ENCODE data around the gene GALNTL6. TPM values are rescaled to one million over a fixed set of nuclear protein-coding genes. Genes with fewer than 3 reads are reported as not detected.

GALNTL6 gene
- total RNA-seq, 3 donors from 2014 or later, result not detected

DNA sequence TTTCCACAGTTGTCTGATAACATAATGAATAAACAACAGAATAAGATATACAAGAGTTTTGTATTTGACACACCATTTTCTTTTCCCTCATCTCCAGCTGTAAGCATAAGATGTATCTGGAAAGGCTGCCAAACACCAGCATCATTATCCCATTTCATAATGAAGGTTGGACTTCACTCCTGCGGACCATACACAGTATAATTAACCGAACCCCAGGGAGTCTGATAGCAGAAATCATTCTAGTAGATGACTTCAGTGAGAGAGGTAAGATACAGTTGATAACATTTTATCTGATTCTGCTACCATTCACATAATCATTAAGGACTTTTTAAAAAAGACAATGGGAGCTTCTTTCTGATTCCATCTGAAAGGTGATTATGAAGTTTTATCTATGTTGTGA is 535.2 kb downstream of the GALNTL6 start:
- ATAC-seq, result no peak
- peaks cover 4% of the 10 kb centered on the region for H3K9me3 Mint-ChIP-seq
- no peak for DNase-seq
- no peak overlapping the region for H3K4me3 Mint-ChIP-seq
- H3K4me1 Mint-ChIP-seq (ENCODE audit: low read depth), result no peaks in the 10 kb centered on the region
- no peaks in the 10 kb centered on the region for H3K36me3 Mint-ChIP-seq (ENCODE audit: insufficient read depth)
- H3K27me3 Mint-ChIP-seq (ENCODE audit: low read depth), result no peaks in the 10 kb centered on the region

DNA sequence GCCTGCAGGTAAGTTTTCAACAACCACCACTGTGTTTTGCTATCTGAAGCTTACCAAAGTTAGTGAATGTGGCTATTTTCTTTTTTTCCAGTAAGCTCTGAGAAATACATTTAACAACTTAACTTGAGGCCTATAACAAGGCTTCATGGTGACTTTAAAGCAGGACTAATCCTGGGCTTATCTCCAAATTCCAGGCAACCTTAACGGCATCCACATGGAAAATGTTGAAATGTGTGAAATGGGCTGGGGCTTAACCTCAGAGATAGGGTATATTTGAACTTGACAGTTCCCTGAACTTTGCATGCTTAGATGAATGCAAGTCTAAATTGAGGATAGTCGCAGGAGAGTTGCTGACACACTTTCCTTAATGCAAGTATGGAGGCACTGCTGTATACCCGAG is 539.2 kb downstream of the GALNTL6 start:
- no peaks in the 10 kb centered on the region for H3K9me3 Mint-ChIP-seq
- H3K4me1 Mint-ChIP-seq (ENCODE audit: low read depth), result no peaks in the 10 kb centered on the region
- ATAC-seq (no peak), DNase-seq (no peak)
- no peaks in the 10 kb centered on the region for H3K36me3 Mint-ChIP-seq (ENCODE audit: insufficient read depth)
- no peak overlapping the region for H3K4me3 Mint-ChIP-seq
- no peaks in the 10 kb centered on the region for H3K27me3 Mint-ChIP-seq (ENCODE audit: low read depth)

DNA sequence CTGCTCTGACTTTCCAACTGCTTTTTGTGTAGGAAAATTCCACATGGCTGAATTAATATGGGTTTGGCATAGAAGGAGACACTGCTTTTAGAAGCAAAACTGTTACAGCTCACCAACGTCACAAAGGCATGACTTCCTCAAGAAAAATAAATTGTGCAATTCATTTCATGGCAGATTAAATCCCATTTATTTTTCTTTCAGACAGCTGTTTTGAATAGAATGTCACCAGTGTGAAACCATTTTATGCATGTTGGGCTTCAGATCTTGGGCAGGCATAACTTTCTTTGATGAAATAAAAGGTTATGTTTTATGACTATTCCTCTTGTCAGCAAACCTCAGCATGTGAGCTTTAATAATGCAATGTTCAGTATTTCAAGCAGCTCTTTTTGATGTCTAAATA is 542.8 kb downstream of the GALNTL6 start:
- ATAC-seq (no peak), DNase-seq (no peak)
- no peaks in the 10 kb centered on the region for H3K4me1 Mint-ChIP-seq (ENCODE audit: low read depth)

DNA sequence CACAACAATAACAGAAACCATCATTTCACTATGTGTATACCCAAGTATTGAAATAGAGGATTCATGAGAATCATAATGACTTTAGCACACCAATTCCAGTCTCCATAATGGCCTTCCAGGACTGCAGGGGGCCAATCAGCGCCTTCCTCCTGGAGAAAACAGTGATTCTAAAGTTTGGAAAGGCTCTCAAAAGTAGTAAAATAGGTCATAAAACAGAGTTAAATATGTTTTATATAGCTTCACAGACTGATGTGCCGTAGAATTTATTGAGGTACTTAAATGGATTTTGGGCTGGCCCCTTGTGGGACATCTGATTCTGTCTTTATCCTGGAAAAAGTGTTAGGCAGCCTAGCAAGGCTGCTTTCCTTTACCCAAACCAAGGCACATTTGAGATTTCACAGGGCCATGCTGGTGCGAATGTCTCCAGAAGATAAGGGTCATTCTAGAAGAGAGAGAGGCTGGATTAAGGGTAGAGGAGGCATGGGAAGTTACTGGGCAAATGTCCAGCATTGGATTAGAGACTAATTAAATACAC is 543.9 kb downstream of the GALNTL6 start:
- DNase-seq, result no peak
- no peaks in the 10 kb centered on the region for H3K36me3 Mint-ChIP-seq (ENCODE audit: insufficient read depth)
- H3K4me1 Mint-ChIP-seq (ENCODE audit: low read depth), result no peaks in the 10 kb centered on the region
- H3K9me3 Mint-ChIP-seq, result no peaks in the 10 kb centered on the region
- H3K4me3 Mint-ChIP-seq, result no peak overlapping the region
- H3K27me3 Mint-ChIP-seq (ENCODE audit: low read depth), result no peaks in the 10 kb centered on the region
- no peak for ATAC-seq

More for the DNA sequence above, 542.8 kb downstream of the GALNTL6 start:
- no peak overlapping the region for H3K4me3 Mint-ChIP-seq
- no peaks in the 10 kb centered on the region for H3K36me3 Mint-ChIP-seq (ENCODE audit: insufficient read depth)
- H3K27me3 Mint-ChIP-seq (ENCODE audit: low read depth), result no peaks in the 10 kb centered on the region
- no peaks in the 10 kb centered on the region for H3K9me3 Mint-ChIP-seq

DNA sequence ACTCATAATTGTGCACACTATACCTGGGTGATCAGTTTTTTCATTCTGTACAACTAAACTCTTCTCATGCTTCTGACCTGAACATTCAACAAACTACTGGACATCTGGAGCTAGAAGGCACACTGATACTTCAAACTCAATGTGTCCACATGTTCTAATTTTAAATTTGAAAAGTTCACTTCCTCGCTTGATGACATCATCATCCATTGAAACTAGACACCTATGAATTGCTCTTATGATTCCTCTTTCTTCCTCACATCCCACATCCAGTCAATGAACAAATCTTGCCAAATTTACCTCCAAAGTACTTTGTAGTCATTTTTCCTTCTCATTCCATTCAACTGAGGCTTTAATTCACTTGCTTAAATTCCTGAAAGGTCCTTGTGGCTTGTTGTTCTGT is 549.4 kb downstream of the GALNTL6 start:
- DNase-seq (no peak), ATAC-seq (no peak)
- peaks cover 6% of the 10 kb centered on the region for H3K9me3 Mint-ChIP-seq
- H3K36me3 Mint-ChIP-seq (ENCODE audit: insufficient read depth), result no peaks in the 10 kb centered on the region
- no peaks in the 10 kb centered on the region for H3K27me3 Mint-ChIP-seq (ENCODE audit: low read depth)
- no peaks in the 10 kb centered on the region for H3K4me1 Mint-ChIP-seq (ENCODE audit: low read depth)
- H3K4me3 Mint-ChIP-seq, result no peak overlapping the region

DNA sequence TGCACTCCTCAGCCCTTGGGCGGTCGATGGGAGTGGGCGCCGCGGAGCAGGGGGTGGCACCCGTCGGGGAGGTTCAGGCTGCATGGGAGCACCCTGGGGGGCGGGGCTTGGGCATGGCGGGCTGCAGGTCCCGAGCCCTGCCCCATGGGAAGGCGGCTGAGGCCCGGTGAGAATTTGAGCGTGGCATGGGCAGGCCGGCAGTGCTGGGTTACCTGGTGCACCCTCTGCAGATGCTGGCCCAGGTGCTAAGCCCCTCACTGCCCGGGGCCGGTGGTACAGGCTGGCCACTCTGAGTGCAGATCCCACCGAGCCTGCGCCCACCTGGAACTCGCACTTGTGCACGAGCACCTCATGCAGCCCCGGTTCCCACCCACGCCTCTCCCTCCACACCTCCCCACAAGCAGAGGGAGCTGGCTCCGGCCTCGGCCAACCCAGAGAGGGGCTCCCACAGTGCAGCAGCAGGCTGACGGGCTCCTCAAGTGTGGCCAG is 556.3 kb downstream of the GALNTL6 start:
- Mint-ChIP-seq H3K4me1 (ENCODE audit: low read depth) (no peaks in the 10 kb centered on the region), H3K9me3 (peaks cover 10% of the 10 kb centered on the region), H3K36me3 (ENCODE audit: insufficient read depth) (no peaks in the 10 kb centered on the region), H3K4me3 (no peak overlapping the region), H3K27me3 (ENCODE audit: low read depth) (no peaks in the 10 kb centered on the region)
- DNase-seq (no peak), ATAC-seq (no peak)

DNA sequence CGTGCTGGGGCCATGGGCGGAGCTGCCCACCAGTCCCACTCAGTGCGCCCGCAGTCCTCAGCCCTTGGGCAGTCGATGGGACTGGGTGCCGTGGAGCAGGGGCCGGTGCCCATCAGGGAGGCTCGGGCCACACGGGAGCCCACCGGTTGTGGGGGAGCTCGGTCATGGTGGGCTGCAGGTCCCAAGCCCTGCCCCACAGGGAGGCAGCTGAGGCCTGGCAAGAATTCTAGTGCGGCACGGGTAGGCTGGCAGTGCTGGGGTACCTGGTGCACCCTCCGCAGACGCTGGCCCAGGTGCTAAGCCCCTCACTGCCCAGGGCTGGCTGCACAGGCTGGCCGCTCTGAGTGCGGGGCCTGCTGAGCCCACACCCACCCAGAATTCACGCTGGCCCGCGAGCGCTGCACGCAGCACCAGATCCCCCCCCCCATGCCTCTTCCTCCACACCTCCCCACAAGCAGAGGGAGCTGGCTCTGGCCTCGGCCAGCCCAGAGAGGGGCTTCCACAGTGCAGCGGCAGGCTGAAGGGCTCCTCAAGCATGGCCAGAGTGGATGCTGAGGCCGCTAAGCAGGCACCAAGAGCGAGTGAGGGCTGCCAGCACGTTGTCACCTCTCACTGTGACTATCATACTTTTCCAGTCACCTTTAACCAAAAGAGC is 564.4 kb downstream of the GALNTL6 start:
- Mint-ChIP-seq H3K4me1 (ENCODE audit: low read depth) (no peaks in the 10 kb centered on the region), H3K36me3 (ENCODE audit: insufficient read depth) (no peaks in the 10 kb centered on the region)

DNA sequence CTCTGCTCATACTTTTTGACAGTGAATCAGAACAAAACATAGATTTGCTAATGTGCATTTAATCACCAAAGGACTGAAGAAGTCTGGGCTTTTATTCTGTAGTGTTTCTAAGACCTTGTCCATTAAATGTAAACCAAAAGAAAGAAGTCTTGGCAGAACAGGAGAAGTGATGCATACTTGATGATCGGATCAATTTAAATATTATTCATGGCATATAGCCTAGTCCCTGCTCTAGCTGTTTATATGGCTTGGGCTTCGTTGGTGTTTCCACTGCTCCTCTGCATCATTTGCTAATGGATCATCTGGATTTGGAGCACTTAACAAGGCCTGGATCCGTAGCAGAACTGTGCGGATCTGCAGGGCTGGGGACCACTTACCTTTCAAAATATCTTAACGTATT is 566.6 kb downstream of the GALNTL6 start:
- Mint-ChIP-seq H3K9me3 (peaks cover 7% of the 10 kb centered on the region), H3K36me3 (ENCODE audit: insufficient read depth) (no peaks in the 10 kb centered on the region), H3K27me3 (ENCODE audit: low read depth) (no peaks in the 10 kb centered on the region), H3K4me3 (no peak overlapping the region), H3K4me1 (ENCODE audit: low read depth) (no peaks in the 10 kb centered on the region)
- DNase-seq (no peak), ATAC-seq (no peak)

More for the DNA sequence above, 564.4 kb downstream of the GALNTL6 start:
- no peaks in the 10 kb centered on the region for H3K27me3 Mint-ChIP-seq (ENCODE audit: low read depth)
- H3K9me3 Mint-ChIP-seq, result peaks cover 10% of the 10 kb centered on the region
- no peak overlapping the region for H3K4me3 Mint-ChIP-seq
- ATAC-seq, result no peak
- no peak for DNase-seq

DNA sequence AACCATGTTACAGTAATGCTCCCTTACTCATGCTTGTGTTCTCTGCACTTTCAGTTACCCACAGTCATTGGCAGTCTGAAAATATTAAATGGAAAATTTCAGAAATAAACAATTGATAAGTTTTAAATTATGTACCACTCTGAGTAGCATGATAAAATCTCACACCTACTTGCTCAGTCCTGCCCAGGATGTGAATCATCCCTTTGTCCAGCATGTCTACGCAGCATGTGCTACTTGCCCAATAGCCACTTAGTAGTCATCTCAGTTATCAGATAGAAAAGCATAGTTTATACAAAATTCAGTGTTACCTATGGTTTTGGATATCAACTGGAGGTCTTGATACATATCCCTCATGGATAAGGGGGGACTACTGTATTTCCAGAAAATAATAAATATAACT is 577.1 kb downstream of the GALNTL6 start:
- ATAC-seq, result no peak
- DNase-seq, result no peak
- Mint-ChIP-seq H3K4me3 (no peak overlapping the region), H3K9me3 (peaks cover 10% of the 10 kb centered on the region), H3K4me1 (ENCODE audit: low read depth) (no peaks in the 10 kb centered on the region), H3K36me3 (ENCODE audit: insufficient read depth) (no peaks in the 10 kb centered on the region), H3K27me3 (ENCODE audit: low read depth) (no peaks in the 10 kb centered on the region)

DNA sequence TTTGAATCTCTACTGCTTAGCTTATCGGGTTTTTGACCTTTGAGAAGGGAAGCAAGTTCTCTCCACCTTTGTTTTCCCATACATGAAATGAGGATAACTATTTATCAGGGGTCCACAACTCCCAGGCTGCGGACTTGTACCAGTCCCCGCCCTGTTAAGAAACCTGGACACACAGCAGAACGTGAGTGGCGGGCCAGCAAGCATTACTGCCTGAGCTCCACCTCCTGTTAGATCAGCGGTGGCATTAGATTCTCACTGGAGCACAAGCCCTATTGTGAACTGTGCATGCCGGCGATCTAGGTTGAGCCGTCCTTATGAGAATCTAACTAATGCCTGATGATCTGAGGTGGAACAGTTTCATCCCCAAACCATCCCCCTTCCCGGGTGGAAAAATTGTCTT is 579.5 kb downstream of the GALNTL6 start:
- DNase-seq (no peak), ATAC-seq (no peak)
- Mint-ChIP-seq H3K36me3 (ENCODE audit: insufficient read depth) (no peaks in the 10 kb centered on the region), H3K9me3 (peaks cover 4% of the 10 kb centered on the region), H3K4me1 (ENCODE audit: low read depth) (no peaks in the 10 kb centered on the region), H3K27me3 (ENCODE audit: low read depth) (no peaks in the 10 kb centered on the region), H3K4me3 (no peak overlapping the region)

DNA sequence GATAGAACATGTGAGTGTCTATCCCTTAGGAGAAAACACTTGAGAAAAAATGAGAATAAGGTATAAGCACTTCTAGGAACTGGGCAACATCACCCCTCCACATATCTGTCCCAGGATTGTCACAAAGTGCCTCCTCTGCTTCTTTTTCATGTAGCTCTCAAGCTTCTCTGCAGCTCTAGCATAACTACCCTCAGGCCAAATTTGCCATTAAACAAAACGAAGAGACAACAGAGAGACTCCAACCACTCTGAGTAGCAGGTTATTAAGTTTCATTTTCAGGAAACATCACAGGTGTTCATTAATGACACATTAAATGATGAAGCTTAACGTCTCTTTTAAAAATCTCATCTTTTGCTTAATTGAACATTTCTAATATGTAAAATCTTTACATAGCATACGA is 580.0 kb downstream of the GALNTL6 start:
- Mint-ChIP-seq H3K36me3 (ENCODE audit: insufficient read depth) (no peaks in the 10 kb centered on the region), H3K9me3 (peaks cover 2% of the 10 kb centered on the region), H3K27me3 (ENCODE audit: low read depth) (no peaks in the 10 kb centered on the region), H3K4me3 (no peak overlapping the region), H3K4me1 (ENCODE audit: low read depth) (no peaks in the 10 kb centered on the region)
- ATAC-seq (no peak), DNase-seq (no peak)

DNA sequence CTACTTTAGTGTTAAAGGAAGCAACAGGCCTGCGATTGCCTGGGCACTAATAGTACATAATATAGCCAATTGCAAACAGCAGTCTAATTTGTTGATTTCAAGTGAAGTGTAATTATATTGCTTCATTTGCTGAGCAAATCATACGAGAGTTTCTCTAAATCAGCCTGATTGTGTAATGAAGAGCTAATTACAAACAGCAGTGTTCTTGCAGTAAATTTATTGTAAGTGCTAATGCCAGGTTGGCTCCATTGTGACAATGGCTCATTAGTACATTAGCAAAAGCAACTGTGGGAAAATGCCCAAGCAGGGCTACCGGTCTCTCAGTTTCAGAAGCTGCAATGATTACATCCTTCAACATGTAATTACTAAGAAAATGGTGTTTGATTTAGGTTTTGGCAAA is 591.5 kb downstream of the GALNTL6 start:
- Mint-ChIP-seq H3K4me1 (ENCODE audit: low read depth) (no peaks in the 10 kb centered on the region), H3K4me3 (no peak overlapping the region), H3K36me3 (ENCODE audit: insufficient read depth) (no peaks in the 10 kb centered on the region), H3K27me3 (ENCODE audit: low read depth) (no peaks in the 10 kb centered on the region), H3K9me3 (peaks cover 6% of the 10 kb centered on the region)
- DNase-seq, result no peak
- no peak for ATAC-seq

DNA sequence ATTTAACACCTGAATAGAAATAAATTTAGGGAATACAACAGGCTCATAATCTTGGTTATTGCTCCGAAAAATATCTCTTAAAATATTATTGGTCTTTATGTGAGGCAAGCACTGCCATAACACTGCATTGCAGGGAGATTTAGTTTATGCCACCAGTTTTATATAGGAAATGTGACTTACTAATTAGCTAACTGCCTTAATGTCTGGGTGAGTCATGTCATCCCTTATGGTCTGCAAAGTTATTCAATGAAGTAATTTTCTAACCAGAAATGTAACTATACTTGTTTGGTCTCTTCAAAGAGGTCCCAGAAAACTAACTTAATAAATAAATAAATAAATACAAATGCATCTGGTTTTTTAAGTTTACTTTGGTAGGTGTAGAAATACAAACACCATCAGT is 597.2 kb downstream of the GALNTL6 start:
- no peak for DNase-seq
- no peaks in the 10 kb centered on the region for H3K36me3 Mint-ChIP-seq (ENCODE audit: insufficient read depth)
- peaks cover 8% of the 10 kb centered on the region for H3K9me3 Mint-ChIP-seq
- ATAC-seq, result no peak
- no peaks in the 10 kb centered on the region for H3K27me3 Mint-ChIP-seq (ENCODE audit: low read depth)
- no peaks in the 10 kb centered on the region for H3K4me1 Mint-ChIP-seq (ENCODE audit: low read depth)
- H3K4me3 Mint-ChIP-seq, result no peak overlapping the region

DNA sequence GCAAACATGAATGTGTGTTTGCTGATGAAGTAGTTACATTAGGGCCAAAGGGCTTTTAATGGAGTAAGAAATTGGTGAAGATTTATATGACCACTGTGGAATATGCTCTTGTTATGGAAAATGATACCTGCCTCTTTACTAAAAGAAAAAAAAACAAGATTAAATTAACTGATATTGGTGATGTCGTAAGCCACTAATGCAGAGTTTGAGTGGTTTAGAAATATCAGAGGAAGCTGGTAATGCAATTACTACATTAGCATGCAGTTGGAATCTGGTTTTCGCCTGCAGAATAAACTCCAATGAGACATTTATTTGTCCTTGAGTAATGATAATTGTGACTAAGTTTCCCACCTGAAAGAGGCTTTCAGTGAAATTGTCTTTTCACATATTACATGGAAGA is 597.9 kb downstream of the GALNTL6 start:
- H3K4me3 Mint-ChIP-seq, result no peak overlapping the region
- H3K9me3 Mint-ChIP-seq, result peaks cover 8% of the 10 kb centered on the region
- DNase-seq (no peak), ATAC-seq (no peak)
- no peaks in the 10 kb centered on the region for H3K36me3 Mint-ChIP-seq (ENCODE audit: insufficient read depth)
- no peaks in the 10 kb centered on the region for H3K27me3 Mint-ChIP-seq (ENCODE audit: low read depth)
- no peaks in the 10 kb centered on the region for H3K4me1 Mint-ChIP-seq (ENCODE audit: low read depth)

DNA sequence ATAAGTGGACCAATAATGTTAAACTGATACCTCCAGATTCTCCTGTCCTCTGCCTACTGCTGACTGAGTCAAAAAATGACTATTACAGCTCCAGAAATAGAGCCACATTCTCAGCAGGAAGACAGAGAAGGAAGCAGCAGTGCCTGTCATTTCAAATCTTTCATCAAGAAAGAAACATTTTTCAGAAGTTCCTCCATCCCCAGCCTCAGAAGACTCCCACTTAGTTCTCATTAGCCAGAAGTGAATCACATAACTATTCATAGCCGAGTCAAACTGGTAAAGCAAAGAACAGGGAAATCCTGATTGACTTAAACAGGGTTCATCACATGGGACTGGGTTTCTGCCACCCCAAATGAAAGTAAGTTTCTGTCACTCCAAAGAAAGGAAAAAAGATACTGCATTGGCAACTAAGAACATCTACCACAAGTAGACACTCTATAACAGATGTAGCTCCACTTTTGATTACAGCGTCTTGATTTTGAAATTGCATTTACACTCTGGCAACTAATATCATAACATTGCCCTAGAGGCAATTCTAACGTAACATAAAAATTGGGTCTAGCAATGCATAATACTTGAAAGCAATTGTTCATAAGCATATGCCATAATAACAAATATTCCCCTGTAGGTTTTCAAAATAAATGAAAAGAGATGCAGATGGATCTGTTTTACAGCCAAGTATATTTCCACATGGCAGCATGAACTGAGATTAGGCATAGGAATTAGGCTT is 599.8 kb downstream of the GALNTL6 start:
- peaks cover 8% of the 10 kb centered on the region for H3K9me3 Mint-ChIP-seq
- no peaks in the 10 kb centered on the region for H3K27me3 Mint-ChIP-seq (ENCODE audit: low read depth)
- H3K4me1 Mint-ChIP-seq (ENCODE audit: low read depth), result no peaks in the 10 kb centered on the region
- ATAC-seq (no peak), DNase-seq (no peak)
- no peak overlapping the region for H3K4me3 Mint-ChIP-seq
- no peaks in the 10 kb centered on the region for H3K36me3 Mint-ChIP-seq (ENCODE audit: insufficient read depth)

All from activated T-cell treated with anti-CD3 and anti-CD28 coated beads, Interleukin-2, amount 50 U/mL, for 4 hours (primary cell).